ENCODE results near the gene BAK1.
"Not testable (repeated sequence)": the region's sequence is repeated elsewhere in the genome, so short reads cannot be mapped to it uniquely, and the experiment has no call there.

BAK1 gene

DNA sequence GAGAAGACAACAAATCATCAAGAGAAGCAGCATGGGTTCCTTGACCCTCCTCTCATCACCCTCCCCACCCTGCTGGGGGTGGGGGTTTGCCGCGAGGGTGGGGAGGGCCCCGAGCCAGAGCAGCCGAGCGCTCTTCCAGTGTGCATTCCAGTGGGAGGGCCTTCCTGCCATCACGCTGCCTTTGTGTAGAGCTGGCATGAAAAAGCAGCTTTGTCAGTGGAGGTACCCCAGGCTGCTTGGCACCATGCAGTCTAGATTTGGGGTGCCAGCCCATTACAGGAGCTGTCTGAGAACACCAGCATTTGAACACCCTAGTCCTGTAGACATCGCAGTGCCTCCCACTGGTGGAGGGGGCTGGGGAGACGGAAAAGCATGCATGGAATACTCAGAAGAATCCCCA, 12.2 kb downstream of the BAK1 start:
- DNase-seq (ENCODE audit: insufficient read length, low spot score) (no peak), FAIRE-seq (no peak)
- TF ChIP-seq, protein P1, sequence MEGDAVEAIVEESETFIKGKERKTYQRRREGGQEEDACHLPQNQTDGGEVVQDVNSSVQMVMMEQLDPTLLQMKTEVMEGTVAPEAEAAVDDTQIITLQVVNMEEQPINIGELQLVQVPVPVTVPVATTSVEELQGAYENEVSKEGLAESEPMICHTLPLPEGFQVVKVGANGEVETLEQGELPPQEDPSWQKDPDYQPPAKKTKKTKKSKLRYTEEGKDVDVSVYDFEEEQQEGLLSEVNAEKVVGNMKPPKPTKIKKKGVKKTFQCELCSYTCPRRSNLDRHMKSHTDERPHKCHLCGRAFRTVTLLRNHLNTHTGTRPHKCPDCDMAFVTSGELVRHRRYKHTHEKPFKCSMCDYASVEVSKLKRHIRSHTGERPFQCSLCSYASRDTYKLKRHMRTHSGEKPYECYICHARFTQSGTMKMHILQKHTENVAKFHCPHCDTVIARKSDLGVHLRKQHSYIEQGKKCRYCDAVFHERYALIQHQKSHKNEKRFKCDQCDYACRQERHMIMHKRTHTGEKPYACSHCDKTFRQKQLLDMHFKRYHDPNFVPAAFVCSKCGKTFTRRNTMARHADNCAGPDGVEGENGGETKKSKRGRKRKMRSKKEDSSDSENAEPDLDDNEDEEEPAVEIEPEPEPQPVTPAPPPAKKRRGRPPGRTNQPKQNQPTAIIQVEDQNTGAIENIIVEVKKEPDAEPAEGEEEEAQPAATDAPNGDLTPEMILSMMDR (IDR thresholded peaks at IDR 0.05; ENCODE audit: insufficient read depth, missing control alignments) = no peak

DNA sequence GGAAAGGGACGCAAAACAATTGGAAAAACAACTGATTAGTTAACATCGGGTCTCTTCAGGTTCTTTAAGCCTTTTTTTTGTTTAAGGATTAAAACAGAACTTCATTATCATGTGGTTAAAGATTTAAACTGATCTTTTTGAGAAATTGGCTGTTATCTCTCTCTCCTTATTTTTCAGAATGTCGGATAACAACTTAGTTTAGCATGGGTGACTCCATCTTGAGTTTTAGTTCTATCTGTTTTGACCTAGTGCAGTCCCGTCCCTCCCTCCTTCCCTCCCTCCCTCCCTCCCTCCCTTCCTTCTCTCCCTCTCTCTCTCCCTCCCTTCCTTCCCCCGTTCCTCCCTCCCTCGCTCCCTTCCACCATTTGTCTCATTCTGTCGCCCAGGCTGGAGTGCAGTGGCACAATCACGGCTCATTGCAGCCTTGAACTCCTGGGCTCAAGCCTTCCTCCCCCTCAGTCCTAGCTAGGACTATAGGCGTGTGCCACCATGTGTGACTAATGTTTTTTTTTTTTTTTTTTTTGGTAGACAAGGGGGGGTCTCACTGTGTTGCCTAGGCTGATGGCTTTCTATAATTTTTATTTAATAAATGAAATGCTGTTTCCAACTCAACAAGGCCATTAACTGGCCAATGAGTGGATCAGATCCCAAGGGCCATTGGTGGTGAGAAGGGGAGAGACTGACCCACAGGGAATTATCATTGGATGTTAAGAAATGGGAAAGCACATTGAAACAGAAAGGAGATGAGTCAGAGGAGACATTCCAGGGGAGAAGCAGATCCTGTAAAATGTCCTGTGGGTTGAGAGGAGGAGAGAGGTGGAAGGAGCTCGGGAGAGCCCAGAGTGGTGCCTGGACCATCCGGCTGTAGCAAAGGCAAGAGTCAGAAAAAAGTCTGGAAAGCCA, 13.6 kb downstream of the BAK1 start:
- DNase-seq (ENCODE audit: insufficient read length, low spot score) (no peak), FAIRE-seq (no peak)
- TF ChIP-seq, protein P1 (IDR thresholded peaks at IDR 0.05; ENCODE audit: insufficient read depth, missing control alignments) = no peak

DNA sequence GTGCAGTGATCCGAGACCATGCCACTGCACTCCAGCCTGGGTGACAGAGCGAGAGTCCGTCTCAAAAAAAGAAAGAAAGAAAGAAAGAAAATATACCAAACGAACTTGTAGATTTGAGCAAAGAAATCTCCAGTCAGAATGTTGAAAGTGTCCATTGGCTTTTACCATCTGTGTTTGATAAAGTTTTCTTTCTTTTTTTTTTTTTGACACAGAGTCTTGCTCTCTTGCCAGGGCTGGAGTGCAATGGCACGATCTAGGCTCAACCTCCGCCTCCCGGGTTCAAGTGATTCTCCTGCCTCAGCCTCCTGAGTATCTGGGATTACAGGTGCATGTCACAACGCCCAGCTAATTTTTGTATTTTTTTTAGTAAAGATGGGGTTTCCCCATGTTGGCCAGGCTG, 21.3 kb downstream of the BAK1 start:
- no peak for FAIRE-seq
- DNase-seq (ENCODE audit: insufficient read length, low spot score) = no peak
- TF ChIP-seq, protein P1 (IDR thresholded peaks at IDR 0.05; ENCODE audit: insufficient read depth, missing control alignments) = no peak

DNA sequence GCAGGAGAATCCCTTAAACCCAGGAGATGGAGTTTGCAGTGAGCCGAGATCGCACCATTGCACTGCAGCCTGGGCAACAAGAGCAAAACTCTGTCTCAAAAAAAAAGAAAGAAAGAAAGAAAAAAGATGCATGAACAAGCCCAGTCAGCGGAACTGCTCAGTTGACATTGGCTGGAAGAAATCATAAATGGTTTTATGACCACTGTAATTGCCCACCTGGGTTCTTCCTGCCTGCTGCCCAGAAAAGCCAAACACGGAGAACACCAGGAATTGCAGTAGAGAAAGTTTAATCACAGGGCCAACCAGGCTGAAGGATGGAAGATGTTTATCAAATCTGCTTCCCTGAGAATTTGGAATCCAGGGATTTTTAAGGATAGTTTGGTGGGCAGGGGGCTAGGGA, 22.7 kb downstream of the BAK1 start:
- TF ChIP-seq, protein P1 (IDR thresholded peaks at IDR 0.05; ENCODE audit: insufficient read depth, missing control alignments) = no peak
- DNase-seq (ENCODE audit: insufficient read length, low spot score) (no peak), FAIRE-seq (no peak)

DNA sequence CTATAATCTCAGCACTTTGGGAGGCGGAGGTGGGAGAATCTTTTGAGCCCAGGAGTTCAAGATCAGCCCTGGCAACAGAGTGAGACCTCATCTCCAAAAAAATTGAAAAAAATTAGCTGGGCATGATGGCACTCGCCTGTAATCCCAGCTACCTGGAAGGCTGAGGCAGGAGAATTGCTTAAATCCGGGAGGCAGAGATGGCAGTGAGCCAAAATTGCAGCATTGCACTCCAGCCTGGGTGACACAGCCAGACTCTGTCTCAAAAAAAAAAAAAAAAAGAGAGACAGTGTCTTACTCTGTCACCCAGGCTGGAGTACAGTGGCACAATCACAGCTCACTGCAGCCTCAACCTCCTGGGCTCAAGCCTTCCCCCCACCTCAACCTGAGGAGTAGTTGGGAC, 27.2 kb downstream of the BAK1 start:
- DNase-seq (ENCODE audit: insufficient read length, low spot score); FAIRE-seq: not testable (repeated sequence)

DNA sequence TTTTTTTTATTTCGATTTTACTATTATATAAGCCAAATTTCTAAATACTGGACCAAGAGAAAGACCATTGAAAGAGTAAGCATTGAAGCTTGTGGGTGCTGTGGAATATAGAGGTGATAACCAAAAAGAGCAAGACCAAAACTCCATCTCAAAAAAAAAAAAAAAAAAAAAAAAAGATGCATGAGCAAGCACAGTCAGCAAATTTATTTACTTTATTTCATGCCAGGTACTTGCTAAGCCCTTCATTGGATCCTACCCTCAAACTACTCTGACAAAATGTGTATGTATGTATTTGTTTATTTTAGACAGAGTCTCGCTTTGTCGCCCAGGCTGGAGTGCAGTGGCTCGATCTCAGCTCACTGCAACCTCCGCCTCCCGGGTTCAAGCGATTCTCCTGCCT, 27.8 kb downstream of the BAK1 start:
- TF ChIP-seq, protein P1 (IDR thresholded peaks at IDR 0.05; ENCODE audit: insufficient read depth, missing control alignments) = no peak
- no peak for DNase-seq (ENCODE audit: insufficient read length, low spot score)
- no peak for FAIRE-seq

DNA sequence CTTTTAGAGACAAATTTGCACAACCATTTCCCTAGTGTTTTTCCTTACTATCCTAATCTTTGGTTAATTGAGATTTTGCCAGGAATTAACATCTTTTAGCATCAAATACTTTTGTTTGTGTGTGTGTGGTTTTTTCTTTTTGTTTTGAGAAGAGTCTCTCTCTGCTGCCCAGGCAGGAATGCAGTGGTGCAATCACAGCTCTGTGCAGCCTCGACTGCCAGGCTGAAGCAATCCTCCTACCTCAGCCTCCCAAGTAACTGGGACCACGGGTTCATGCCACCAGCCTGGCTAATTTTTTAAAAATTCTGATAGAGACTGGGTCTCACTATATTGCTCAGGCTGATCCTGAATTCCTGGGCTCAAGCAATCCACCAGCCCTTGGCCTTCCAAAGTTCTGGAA, 28.5 kb downstream of the BAK1 start:
- DNase-seq (ENCODE audit: insufficient read length, low spot score) (no peak), FAIRE-seq (no peak)
- TF ChIP-seq, protein P1 (IDR thresholded peaks at IDR 0.05; ENCODE audit: insufficient read depth, missing control alignments) = no peak
